Measurements from ENCODE around the gene NIF3L1. TPM values are rescaled to one million over a fixed set of nuclear protein-coding genes. Genes with fewer than 3 reads are reported as not detected.

The NIF3L1 gene
- total RNA-seq = 17.3 and 23.7 TPM in 2 replicates
- 14.0 and 17.0 TPM in 2 replicates for polyA plus RNA-seq

DNA sequence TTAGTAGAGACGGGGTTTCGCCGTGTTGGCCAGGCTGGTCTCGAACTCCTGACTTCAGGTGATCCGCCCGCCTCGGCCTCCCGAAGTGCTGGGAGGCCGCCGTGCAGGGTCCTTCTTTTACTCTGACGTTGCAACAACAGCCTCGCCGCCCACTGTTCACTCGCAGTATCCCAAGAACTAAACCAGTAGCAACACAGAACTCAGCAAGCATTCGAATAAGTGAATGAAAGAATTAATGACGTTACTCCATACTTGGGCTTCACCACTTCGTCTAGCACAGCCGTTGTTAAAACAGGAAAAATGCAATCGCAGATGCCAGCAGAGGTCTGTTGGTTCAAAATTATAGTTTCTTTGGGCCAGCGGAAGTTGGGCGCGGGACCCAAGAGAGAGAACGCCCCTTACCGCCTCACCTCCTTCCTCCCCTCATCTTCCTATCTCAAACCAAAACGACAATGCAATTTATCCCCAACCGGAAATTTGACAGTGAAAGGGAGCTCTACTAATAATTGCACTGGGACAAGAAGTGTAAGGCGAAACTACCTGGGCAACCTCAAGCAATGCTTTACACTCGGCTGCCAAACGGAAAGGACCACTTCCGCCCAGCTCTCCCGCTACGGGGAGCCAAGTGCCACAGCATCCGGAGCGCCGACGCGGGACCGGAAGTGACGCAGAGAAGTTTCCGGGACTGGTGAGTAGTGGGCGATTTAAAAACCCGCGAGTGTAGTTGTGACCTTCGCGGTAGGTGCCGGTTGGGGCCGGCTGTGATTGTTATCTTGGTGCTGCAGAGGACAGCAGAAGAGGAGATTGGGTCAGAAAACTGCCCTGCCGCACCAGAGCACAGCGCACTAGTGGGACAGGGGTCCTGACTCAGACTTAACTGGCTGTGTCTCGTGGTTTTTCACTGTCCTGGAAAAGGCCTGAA lies at the start of gene NIF3L1, which contains the start of gene PPIL3:
Gene NIF3L1 (plus strand): TSS at position 668 of the 922 bp plus-strand sequence. CDS start 2,573 bp downstream, outside the sequence.
Gene PPIL3 (minus strand): TSS at position 374 of the 922 bp plus-strand sequence. CDS start 1,462 bp downstream, outside the sequence.
- Histone ChIP-seq H3K79me2 (peaks cover 51% of the 10 kb centered on the region), H4K20me1 (ENCODE audit: insufficient read depth, poor library complexity, severe bottlenecking) (no peaks in the 10 kb centered on the region), H3K27ac (peak within 1 kb of the TSS; percentile 97), H2AFZ (peak within 1 kb of the TSS; percentile 88), H3K4me2 (peak within 1 kb of the TSS; percentile 87), H3K4me1 (ENCODE audit: insufficient read depth) (peaks cover 10% of the 10 kb centered on the region), H3K27me3 (no peaks in the 10 kb centered on the region), H3K9me3 (ENCODE audit: low read depth) (no peaks in the 10 kb centered on the region), H3K36me3 (replicated peaks; ENCODE audit: insufficient read depth, low read depth) (no peaks in the 10 kb centered on the region), H3K9me2 (replicated peaks; ENCODE audit: insufficient read depth) (no peaks in the 10 kb centered on the region), H3K4me3 (peak within 1 kb of the TSS; percentile 68)
- TF ChIP-seq EZH2phosphoT487 (IDR thresholded peaks at IDR 0.05; ENCODE audit: low read depth, severe bottlenecking, unreplicated experiment) (no peak), EZH2 (IDR thresholded peaks at IDR 0.05; ENCODE audit: borderline replicate concordance) (no peak), CTCF (IDR thresholded peaks at IDR 0.05; ENCODE audit: poor library complexity) (no peak)
- under 1% methylated on average over 50 of the region's 50 CpGs for WGBS (ENCODE audit: low lambda C conversion rate, missing lambda C conversion rate)
- DNase-seq (ENCODE audit: low spot score) = peak; percentile 98

DNA sequence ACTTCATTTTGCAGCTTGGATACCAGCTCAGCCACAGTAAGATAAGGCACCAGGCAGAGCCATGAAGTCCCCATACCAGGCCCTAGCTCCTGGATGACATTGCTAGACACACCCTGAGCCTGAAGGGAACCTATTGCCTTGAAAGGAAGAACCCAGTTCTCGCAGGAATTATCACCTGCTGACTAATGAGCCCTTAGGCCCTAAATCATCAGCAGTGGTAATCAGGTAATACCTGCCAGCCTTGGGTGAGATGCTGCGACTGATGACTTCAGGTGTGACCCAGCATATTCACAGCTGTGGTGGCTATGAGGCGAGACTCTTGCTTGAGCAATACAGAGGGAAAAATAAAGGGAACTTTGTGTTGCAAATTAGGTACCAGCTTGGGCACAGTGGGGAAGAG lies 49.7 kb upstream of the NIF3L1 start:
- Histone ChIP-seq H3K9me2 (replicated peaks; ENCODE audit: insufficient read depth) (no peaks in the 10 kb centered on the region), H3K36me3 (replicated peaks; ENCODE audit: insufficient read depth, low read depth) (no peaks in the 10 kb centered on the region), H3K79me2 (no peaks in the 10 kb centered on the region), H3K4me2 (no peak overlapping the region), H2AFZ (no peak overlapping the region), H3K27ac (no peak overlapping the region), H4K20me1 (ENCODE audit: insufficient read depth, poor library complexity, severe bottlenecking) (no peaks in the 10 kb centered on the region), H3K4me3 (no peak overlapping the region), H3K4me1 (ENCODE audit: insufficient read depth) (no peaks in the 10 kb centered on the region), H3K27me3 (no peaks in the 10 kb centered on the region), H3K9me3 (ENCODE audit: low read depth) (no peaks in the 10 kb centered on the region)
- no peak for DNase-seq (ENCODE audit: low spot score)
- TF ChIP-seq EZH2 (IDR thresholded peaks at IDR 0.05; ENCODE audit: borderline replicate concordance) = no peak
- TF ChIP-seq CTCF (IDR thresholded peaks at IDR 0.05; ENCODE audit: poor library complexity) = no peak
- 76% methylated on average over 3 of the region's 3 CpGs for WGBS (ENCODE audit: low lambda C conversion rate, missing lambda C conversion rate)

DNA sequence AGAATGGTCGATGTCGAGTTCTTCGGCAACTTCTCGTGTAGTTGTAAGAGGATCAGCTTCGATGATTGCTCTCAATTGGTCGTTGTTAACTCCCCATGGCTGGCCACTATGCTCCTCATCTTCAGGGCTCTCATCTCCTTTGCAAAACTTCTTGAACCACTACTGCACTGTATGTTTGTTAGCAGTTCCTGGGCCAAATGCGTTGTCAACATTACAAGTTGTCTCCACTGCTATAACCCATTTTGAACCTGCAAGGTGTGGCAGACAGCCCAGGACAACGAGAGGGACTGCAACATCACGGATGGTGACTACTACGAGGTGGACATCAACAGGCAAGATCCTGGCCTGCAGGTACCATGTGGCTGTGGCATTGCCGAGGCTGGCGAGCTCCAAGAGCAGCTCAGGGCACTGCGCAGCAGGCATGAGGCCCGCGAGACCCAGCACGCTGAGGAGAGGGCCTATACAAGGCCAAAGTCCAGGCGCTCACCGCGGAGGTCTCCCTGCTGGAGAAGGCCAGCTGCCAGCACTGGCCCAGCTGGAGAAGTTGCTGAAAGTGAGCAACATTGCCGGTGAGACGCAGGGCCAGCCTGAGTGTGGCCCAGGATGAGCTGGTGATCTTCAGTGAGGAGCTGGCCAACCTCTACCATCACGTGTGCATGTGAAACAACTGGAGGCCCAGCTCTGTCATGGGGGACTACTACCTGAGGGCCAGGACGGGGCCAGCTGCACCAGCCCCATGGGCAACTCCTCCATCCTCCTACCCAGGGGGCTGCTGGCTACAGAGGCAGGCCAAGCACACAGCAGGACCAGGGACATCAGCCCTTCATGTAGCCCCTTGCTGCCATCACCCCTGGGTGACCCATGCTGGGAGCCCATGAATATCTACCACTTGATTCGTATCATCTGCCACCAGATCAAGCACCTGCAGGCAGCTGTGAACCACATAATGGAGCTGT lies 44.9 kb upstream of the NIF3L1 start:
- H3K27ac ChIP-seq = no peak overlapping the region
- no peak for TF ChIP-seq CTCF (IDR thresholded peaks at IDR 0.05; ENCODE audit: poor library complexity)
- no peak for TF ChIP-seq EZH2phosphoT487 (IDR thresholded peaks at IDR 0.05; ENCODE audit: low read depth, severe bottlenecking, unreplicated experiment)
- TF ChIP-seq EZH2 (IDR thresholded peaks at IDR 0.05; ENCODE audit: borderline replicate concordance) = no peak
- H3K79me2 ChIP-seq = no peaks in the 10 kb centered on the region
- H4K20me1 ChIP-seq (ENCODE audit: insufficient read depth, poor library complexity, severe bottlenecking) = no peaks in the 10 kb centered on the region
- H3K36me3 ChIP-seq (replicated peaks; ENCODE audit: insufficient read depth, low read depth) = no peaks in the 10 kb centered on the region
- no peaks in the 10 kb centered on the region for H3K9me3 ChIP-seq (ENCODE audit: low read depth)
- DNase-seq (ENCODE audit: low spot score) = no peak
- 93% methylated on average over 24 of the region's 24 CpGs for WGBS (ENCODE audit: low lambda C conversion rate, missing lambda C conversion rate)
- no peak overlapping the region for H2AFZ ChIP-seq
- no peaks in the 10 kb centered on the region for H3K27me3 ChIP-seq
- no peak overlapping the region for H3K4me2 ChIP-seq
- no peak overlapping the region for H3K4me3 ChIP-seq
- H3K9me2 ChIP-seq (replicated peaks; ENCODE audit: insufficient read depth) = no peaks in the 10 kb centered on the region
- no peaks in the 10 kb centered on the region for H3K4me1 ChIP-seq (ENCODE audit: insufficient read depth)
